ENCODE measurements around the gene MADD. TPM values are rescaled to one million over a fixed set of nuclear protein-coding genes. Genes with fewer than 3 reads are reported as not detected.

The MADD gene
- total RNA-seq, 2 experiments from 2014 or later = 55.7 to 61.2 TPM

GRCh38 chr11:47377571-47378009 lies 107.7 kb downstream of the MADD start:
- Mint-ChIP-seq H3K36me3 (ENCODE audit: low read depth) (no peaks in the 10 kb centered on the region), H3K9me3 (no peaks in the 10 kb centered on the region), H3K4me3 (no peak overlapping the region), H3K4me1 (ENCODE audit: low read depth) (peaks cover 10% of the 10 kb centered on the region), H3K27me3 (no peaks in the 10 kb centered on the region), H3K27ac (no peak overlapping the region)
- POLR2A ChIA-PET = no interaction called here
- TF ChIP-seq, protein P1, sequence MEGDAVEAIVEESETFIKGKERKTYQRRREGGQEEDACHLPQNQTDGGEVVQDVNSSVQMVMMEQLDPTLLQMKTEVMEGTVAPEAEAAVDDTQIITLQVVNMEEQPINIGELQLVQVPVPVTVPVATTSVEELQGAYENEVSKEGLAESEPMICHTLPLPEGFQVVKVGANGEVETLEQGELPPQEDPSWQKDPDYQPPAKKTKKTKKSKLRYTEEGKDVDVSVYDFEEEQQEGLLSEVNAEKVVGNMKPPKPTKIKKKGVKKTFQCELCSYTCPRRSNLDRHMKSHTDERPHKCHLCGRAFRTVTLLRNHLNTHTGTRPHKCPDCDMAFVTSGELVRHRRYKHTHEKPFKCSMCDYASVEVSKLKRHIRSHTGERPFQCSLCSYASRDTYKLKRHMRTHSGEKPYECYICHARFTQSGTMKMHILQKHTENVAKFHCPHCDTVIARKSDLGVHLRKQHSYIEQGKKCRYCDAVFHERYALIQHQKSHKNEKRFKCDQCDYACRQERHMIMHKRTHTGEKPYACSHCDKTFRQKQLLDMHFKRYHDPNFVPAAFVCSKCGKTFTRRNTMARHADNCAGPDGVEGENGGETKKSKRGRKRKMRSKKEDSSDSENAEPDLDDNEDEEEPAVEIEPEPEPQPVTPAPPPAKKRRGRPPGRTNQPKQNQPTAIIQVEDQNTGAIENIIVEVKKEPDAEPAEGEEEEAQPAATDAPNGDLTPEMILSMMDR (IDR thresholded peaks at IDR 0.05) = no peak
- ATAC-seq = no peak
- DNase-seq = no peak
- CTCF ChIA-PET = interaction anchor here (0.6 to 1.6 kb wide), 2 partner anchors 34 to 106 kb away, joined by 3 to 4 read pairs; no protein-coding TSS in a partner anchor
- intact Hi-C loops (cut with micrococcal nuclease) = no loop called here

- Mint-ChIP-seq H3K4me3 (no peak within 1 kb of the TSS), H3K9me3 (no peaks in the 10 kb centered on the region), H3K4me1 (ENCODE audit: low read depth) (peaks cover 10% of the 10 kb centered on the region), H3K27ac (peak within 1 kb of the TSS; percentile 25), H3K36me3 (ENCODE audit: low read depth) (no peaks in the 10 kb centered on the region), H3K27me3 (no peaks in the 10 kb centered on the region)
- ATAC-seq (no peak), DNase-seq (peak; percentile 44)
- CTCF ChIA-PET = interaction anchor here (0.6 to 2.2 kb wide), 3 partner anchors 11 to 107 kb away, joined by 3 to 9 read pairs (median 4); no protein-coding TSS in a partner anchor
- POLR2A ChIA-PET = no interaction called here
- TF ChIP-seq, protein P1 (IDR thresholded peaks at IDR 0.05) = no peak
- intact Hi-C loops (cut with micrococcal nuclease) = no loop called here
These were observed 108.3 kb downstream of the MADD start, which contains the start of gene SPI1 for GRCh38 chr11:47378010-47378835. Gene SPI1, minus strand, starts transcription at chr11:47378547. Its CDS starts 194 bp downstream, at chr11:47378353.

DNA sequence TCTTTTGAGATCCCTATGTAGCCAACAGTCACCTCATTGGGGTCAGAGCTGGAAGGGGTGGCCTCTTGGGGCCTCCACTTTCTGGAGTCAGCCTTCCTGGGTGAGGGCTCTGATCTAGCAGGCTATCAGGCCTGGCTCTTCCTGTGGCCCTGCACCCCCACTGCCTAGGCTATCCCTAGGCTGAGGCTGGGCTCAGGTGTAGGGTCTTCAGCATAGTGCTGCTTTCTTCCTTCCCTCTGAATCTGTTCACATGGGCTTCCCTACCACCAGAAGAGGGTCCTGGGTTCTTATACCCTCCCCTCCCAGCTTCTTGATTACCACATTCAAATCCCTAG lies 108.9 kb downstream of the MADD start:
- no peak overlapping the region for H3K4me3 Mint-ChIP-seq
- peaks cover 10% of the 10 kb centered on the region for H3K4me1 Mint-ChIP-seq (ENCODE audit: low read depth)
- ChIA-PET POLR2A (no interaction called here), CTCF (interaction anchor here (1.0 to 2.2 kb wide), 2 partner anchors 11 to 33 kb away, joined by 3 to 9 read pairs; no protein-coding TSS in a partner anchor)
- intact Hi-C loops (cut with micrococcal nuclease) = no loop called here
- H3K9me3 Mint-ChIP-seq = no peaks in the 10 kb centered on the region
- H3K27me3 Mint-ChIP-seq = no peaks in the 10 kb centered on the region
- DNase-seq (no peak), ATAC-seq (no peak)
- TF ChIP-seq, protein P1 (IDR thresholded peaks at IDR 0.05) = no peak
- H3K36me3 Mint-ChIP-seq (ENCODE audit: low read depth) = no peaks in the 10 kb centered on the region
- no peak overlapping the region for H3K27ac Mint-ChIP-seq

DNA sequence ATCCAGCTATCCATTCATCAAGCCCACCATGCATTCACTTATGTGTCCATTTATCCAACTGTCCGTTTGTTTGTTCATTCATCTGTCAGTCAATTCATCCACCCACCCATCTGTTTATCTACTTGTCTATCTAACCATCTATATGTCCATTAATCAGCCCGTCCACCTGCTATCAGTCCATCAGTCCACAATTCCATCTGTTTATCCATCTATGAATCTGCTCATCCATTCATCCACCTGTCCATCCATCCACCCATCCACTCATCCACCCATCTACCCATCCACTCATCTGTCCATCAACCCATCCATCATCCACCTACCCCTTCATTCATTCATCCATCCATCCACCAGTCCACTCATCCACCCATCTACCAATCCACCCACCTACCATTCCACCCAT lies 109.4 kb downstream of the MADD start:
- POLR2A ChIA-PET = no interaction called here
- DNase-seq (no peak), ATAC-seq (no peak)
- CTCF ChIA-PET = interaction anchor here (1.0 to 2.2 kb wide), 2 partner anchors 10 to 32 kb away, joined by 3 to 9 read pairs; no protein-coding TSS in a partner anchor
- intact Hi-C loops (cut with micrococcal nuclease) = no loop called here
- H3K36me3 Mint-ChIP-seq (ENCODE audit: low read depth) = no peaks in the 10 kb centered on the region
- H3K9me3 Mint-ChIP-seq = no peaks in the 10 kb centered on the region
- peaks cover 6% of the 10 kb centered on the region for H3K4me1 Mint-ChIP-seq (ENCODE audit: low read depth)
- TF ChIP-seq, protein P1 (IDR thresholded peaks at IDR 0.05) = no peak
- no peak overlapping the region for H3K27ac Mint-ChIP-seq
- H3K27me3 Mint-ChIP-seq = no peaks in the 10 kb centered on the region
- no peak overlapping the region for H3K4me3 Mint-ChIP-seq

Other genes starting within 250 kb of the MADD start
- 10 to 100 TPM; 70.1 to 71.7 TPM for gene ARFGAP2, start 93.3 kb upstream of the MADD start, total RNA-seq
- gene PACSIN3, start 83.7 kb upstream of the MADD start, total RNA-seq = 1 to 10 TPM; 4.7 to 8.0 TPM
- 100 to 1,000 TPM; 189 to 200 TPM for gene DDB2, start 55.2 kb upstream of the MADD start, total RNA-seq
- 10 to 100 TPM in 1 of 2 experiments, 1 to 10 TPM in 1; 9.4 to 13.4 TPM for gene ACP2, start 21.3 kb upstream of the MADD start, total RNA-seq
- gene NR1H3, start 12.1 kb upstream of the MADD start, total RNA-seq = 10 to 100 TPM; 12.7 to 15.3 TPM
- gene MYBPC3, start 82.6 kb downstream of the MADD start, total RNA-seq = not detected
- gene SPI1, start 108.4 kb downstream of the MADD start, total RNA-seq = under 1 TPM in 1 of 2 experiments, not detected in 1; 0.25 TPM
- gene SLC39A13, start 138.5 kb downstream of the MADD start, total RNA-seq = 10 to 100 TPM; 10.0 to 10.5 TPM
- 100 to 1,000 TPM; 137 to 140 TPM for gene PSMC3, start 156.3 kb downstream of the MADD start, total RNA-seq
- gene RAPSN, start 179.0 kb downstream of the MADD start, total RNA-seq = under 1 TPM; 0.36 to 0.81 TPM

Data from activated CD8-positive, alpha-beta T cell treated with anti-CD3 and anti-CD28 coated beads for 36 hours (primary cell).